H4 (cell line): ENCODE data around the gene TM4SF4. TPM values are rescaled to one million over a fixed set of nuclear protein-coding genes. Genes with fewer than 3 reads are reported as not detected.

ENCODE experiments used
- DNase-seq: peaks from one replicate; pipeline ENCODE4 v3.0.0-alpha.2; 2015; ENCODE audit warnings: low spot score
- total RNA-seq: library from RNA; depleted of rRNA; stranded (reverse); fragments of >200 nt; shearing (Covaris generic); gene quantifications from 2 replicates; pipeline ENCODE4 v1.2.3, GENCODE V29; 2014; rRNA removed

The TM4SF4 gene
- total RNA-seq, 1 experiment from 2014 or later, result not detected

- no peak for DNase-seq
Measured at GRCh38 chr3:149548669-149549065, 74.2 kb downstream of the TM4SF4 start.

- DNase-seq, result no peak
Measured at GRCh38 chr3:149551500-149551899, 77.0 kb downstream of the TM4SF4 start.

DNA sequence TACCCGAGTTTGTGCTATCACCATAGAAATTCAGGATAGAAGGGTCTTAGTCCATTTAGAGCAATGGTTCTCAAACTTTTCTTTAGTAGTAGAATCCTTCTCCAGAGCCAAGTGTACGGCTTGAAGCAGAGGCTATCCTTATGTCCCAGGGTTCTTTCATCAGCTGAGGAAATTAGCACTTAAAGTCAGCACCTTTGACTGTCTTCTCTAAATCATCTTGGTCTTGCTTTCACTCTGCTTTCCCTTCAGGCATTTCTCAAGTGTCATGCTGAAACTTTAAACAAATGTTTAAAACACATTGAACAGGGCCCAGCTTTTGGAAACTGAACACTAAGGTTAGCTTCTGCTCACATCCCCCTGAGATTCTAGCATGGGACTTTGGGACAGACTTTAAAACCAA lies 78.2 kb downstream of the TM4SF4 start:
- DNase-seq, result no peak

Other genes with a start within 250 kb of the TM4SF4 start
- gene TM4SF18, start 141.1 kb upstream of the TM4SF4 start, total RNA-seq, result 0.08 and 0.39 TPM in 2 replicates
- 152 and 153 TPM in 2 replicates for gene TM4SF1, start 97.0 kb upstream of the TM4SF4 start, total RNA-seq
- gene WWTR1, start 183.3 kb downstream of the TM4SF4 start, total RNA-seq, result 37.2 and 47.4 TPM in 2 replicates